Upper lobe of left lung (tissue), 4 donors: ENCODE results near the gene RGN.

Experiments used
- POLR2A ChIP-seq, 4 donors: fragments of 450-650 bp; IDR thresholded peaks; one replicate each; pipeline ENCODE4 v1.5.1; 2016 to 2017; ENCODE audit warnings: antibody characterized with exemption in 4 of 4, mild to moderate bottlenecking in 2 of 4
- POLR2AphosphoS5 ChIP-seq, 2 donors: sonication (generic); formaldehyde crosslinking; IDR thresholded peaks; one replicate each; pipeline ENCODE4 v1.5.1; 2017; ENCODE audit warnings: antibody characterized with exemption in 2 of 2
- TF ChIP-seq, protein P1 (sequence below), 6 experiments: fragments of 450-650 bp in 4 of 6; fragments of 200-600 bp in 2 of 6; sonication (generic) in 2 of 6; IDR thresholded peaks; one replicate each; pipeline ENCODE4 v1.5.1; 2016 to 2019; ENCODE audit warnings: antibody characterized with exemption in 6 of 6

DNA sequence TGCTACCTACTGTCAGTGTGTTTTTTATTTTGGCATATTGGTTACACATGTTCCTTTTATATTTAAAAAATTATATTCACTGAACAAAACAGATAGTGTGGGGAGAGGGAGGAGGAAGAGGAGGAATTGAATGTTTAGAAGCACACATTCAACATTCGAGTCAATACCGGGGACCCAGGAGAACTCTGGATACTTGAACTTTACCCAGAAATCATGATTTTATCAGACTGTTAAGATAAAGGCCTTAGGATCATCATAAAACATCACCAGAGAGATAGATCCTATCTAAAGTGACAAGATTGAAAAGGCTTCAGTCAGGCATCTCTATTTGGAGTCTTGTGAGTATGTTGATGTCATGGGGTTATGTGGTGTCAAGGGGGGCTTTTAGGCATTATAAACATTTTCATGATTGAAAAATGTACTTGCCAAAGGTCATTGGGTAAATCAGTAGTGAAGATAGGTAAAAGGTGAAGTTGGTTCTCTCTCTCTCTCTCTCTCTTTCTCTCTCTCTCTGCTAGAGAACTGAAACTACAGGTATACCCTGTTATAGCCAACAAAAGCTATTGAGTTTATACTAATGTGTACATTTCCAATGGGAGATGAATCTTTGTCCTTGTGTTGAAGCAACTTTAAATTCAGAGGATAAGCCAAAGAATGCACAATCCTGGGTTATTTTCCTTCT lies 16.9 kb upstream of the RGN start:
- TF ChIP-seq POLR2A (IDR thresholded peaks at IDR 0.05): no peak
- TF ChIP-seq, protein P1, sequence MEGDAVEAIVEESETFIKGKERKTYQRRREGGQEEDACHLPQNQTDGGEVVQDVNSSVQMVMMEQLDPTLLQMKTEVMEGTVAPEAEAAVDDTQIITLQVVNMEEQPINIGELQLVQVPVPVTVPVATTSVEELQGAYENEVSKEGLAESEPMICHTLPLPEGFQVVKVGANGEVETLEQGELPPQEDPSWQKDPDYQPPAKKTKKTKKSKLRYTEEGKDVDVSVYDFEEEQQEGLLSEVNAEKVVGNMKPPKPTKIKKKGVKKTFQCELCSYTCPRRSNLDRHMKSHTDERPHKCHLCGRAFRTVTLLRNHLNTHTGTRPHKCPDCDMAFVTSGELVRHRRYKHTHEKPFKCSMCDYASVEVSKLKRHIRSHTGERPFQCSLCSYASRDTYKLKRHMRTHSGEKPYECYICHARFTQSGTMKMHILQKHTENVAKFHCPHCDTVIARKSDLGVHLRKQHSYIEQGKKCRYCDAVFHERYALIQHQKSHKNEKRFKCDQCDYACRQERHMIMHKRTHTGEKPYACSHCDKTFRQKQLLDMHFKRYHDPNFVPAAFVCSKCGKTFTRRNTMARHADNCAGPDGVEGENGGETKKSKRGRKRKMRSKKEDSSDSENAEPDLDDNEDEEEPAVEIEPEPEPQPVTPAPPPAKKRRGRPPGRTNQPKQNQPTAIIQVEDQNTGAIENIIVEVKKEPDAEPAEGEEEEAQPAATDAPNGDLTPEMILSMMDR (IDR thresholded peaks at IDR 0.05): no peak
- no peak for TF ChIP-seq POLR2AphosphoS5 (IDR thresholded peaks at IDR 0.05)
